Measurements from ENCODE around the gene RLF. TPM values are rescaled to one million over a fixed set of nuclear protein-coding genes. Genes with fewer than 3 reads are reported as not detected.

Gene RLF
- total and polyA plus RNA-seq, 2 of the 8 experiments (the other 6 are each of a cell fraction or from before 2014, with no cell fraction given), result 4.2 to 18.0 TPM

DNA sequence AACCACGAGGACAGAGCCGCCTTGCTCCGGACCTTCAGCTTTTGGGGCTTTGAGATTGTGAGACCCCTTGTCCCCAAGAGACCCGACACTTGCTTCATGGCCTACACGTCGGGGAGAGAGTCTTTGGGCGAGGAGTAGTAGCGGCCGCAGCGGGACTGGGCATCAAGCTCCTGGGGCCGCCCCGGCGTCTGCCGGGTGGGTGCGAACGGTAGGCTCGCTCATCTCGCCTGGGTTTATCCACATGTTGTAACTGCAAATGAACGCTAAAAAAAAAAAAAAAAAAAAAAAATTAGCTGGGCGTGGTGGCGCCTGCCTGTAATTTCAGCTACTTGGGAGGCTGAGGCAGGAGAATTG is 27.9 kb upstream of the RLF start:
- DNase-seq (ENCODE audit: low read depth in 1 of 2, low spot score in 2 of 2), result no peak
- Histone ChIP-seq H4K20me1 (replicated peaks in 1 of 2; ENCODE audit: control insufficient read depth in 1 of 2, insufficient read depth in 2 of 2, low read length in 2 of 2) (peaks cover 0 to 1% of the 10 kb centered on the region in 2 experiments), H3K4me3 (ENCODE audit: extremely low read depth in 1 of 4, insufficient read depth in 2 of 4, low read depth in 3 of 4, low read length in 4 of 4) (no peak overlapping the region), H3K4me1 (replicated peaks in 1 of 4; ENCODE audit: control insufficient read depth in 3 of 4, insufficient read depth in 4 of 4, low read length in 3 of 4) (no peaks in the 10 kb centered on the region; a peak in 1 of 7 replicates), H3K23me2 (ENCODE audit: low read depth, low read length) (no peaks in the 10 kb centered on the region), H2BK20ac (ENCODE audit: low read length) (no peak overlapping the region), H3K36me3 (ENCODE audit: control insufficient read depth in 2 of 4, insufficient read depth in 4 of 4, low read length in 3 of 4) (no peaks in the 10 kb centered on the region), H4K91ac (replicated peaks; ENCODE audit: insufficient read length, low read length) (no peak overlapping the region), H3K4me2 (ENCODE audit: insufficient read depth in 1 of 2, low read depth in 2 of 2, low read length in 2 of 2) (no peak overlapping the region), H4K8ac (ENCODE audit: extremely low read depth, insufficient read depth, low read length) (no peak overlapping the region), H3K18ac (ENCODE audit: extremely low read depth, low read length) (no peak overlapping the region), H2BK120ac (replicated peaks; ENCODE audit: low read depth, low read length) (no peak overlapping the region), H2AK5ac (ENCODE audit: low read depth, low read length) (no peak overlapping the region), H3K27ac (ENCODE audit: low read depth, low read length) (no peak overlapping the region), H3K27me3 (replicated peaks in 1 of 4; ENCODE audit: control insufficient read depth in 3 of 4, extremely low read depth in 1 of 4, insufficient read depth in 3 of 4, low read length in 3 of 4) (no peaks in the 10 kb centered on the region), H2BK15ac (ENCODE audit: low read length) (no peak overlapping the region), H2BK5ac (ENCODE audit: low read depth, low read length) (no peak overlapping the region), H3K9me3 (ENCODE audit: insufficient read depth in 2 of 2, low read depth in 1 of 2, low read length in 1 of 2) (no peaks in the 10 kb centered on the region), H3K9ac (replicated peaks in 1 of 4; ENCODE audit: extremely low read depth in 1 of 4, low read depth in 3 of 4, low read length in 3 of 4) (no peak overlapping the region), H3K4ac (replicated peaks; ENCODE audit: insufficient read length, low read depth, low read length) (no peak overlapping the region), H3K14ac (ENCODE audit: insufficient read length) (no peak overlapping the region), H2AFZ (ENCODE audit: low read length) (no peak overlapping the region), H2BK12ac (ENCODE audit: low read depth, low read length) (no peak overlapping the region), H3K56ac (replicated peaks; ENCODE audit: insufficient read length, low read depth, low read length) (no peak overlapping the region), H3K79me1 (ENCODE audit: low read depth, low read length) (no peaks in the 10 kb centered on the region), H4K5ac (ENCODE audit: insufficient read length, low read depth, low read length) (no peak overlapping the region), H3K79me2 (ENCODE audit: control insufficient read depth in 1 of 2, insufficient read depth in 2 of 2, low read length in 2 of 2) (no peaks in the 10 kb centered on the region), H3K23ac (ENCODE audit: insufficient read length) (no peak overlapping the region)
- no peak for FAIRE-seq
- WGBS, 2 experiments (ENCODE audit: extremely low coverage in 1 of 2, insufficient coverage in 1 of 2, insufficient read length in 1 of 2, insufficient replicate concordance in 2 of 2, low coverage in 1 of 2, low lambda C conversion rate in 2 of 2, missing lambda C conversion rate in 1 of 2), result 88% methylated on average over 9 of the region's 21 CpGs; no CpG with 5 or more reads in 1 of the 2 experiments
- ChIA-PET POLR2A (ENCODE audit: partially characterized antibody) (no interaction called here), CTCF (ENCODE audit: partially characterized antibody) (interaction anchor here (1.1 to 1.2 kb wide), 2 partner anchors 10 to 19 kb away, joined by 5 read pairs; no protein-coding TSS in a partner anchor)
- TF ChIP-seq KDM4A (IDR thresholded peaks at IDR 0.05; ENCODE audit: low read depth, low read length, severe bottlenecking) (no peak), BACH1 (IDR thresholded peaks at IDR 0.05; ENCODE audit: low read length) (no peak), ZNF274 (IDR thresholded peaks at IDR 0.05; ENCODE audit: borderline replicate concordance, extremely low read depth, low read length) (no peak), HDAC2 (IDR thresholded peaks at IDR 0.05; ENCODE audit: borderline replicate concordance in 1 of 2, low read depth in 2 of 2, low read length in 2 of 2) (no peak), BCL11A (IDR thresholded peaks at IDR 0.05; ENCODE audit: low read depth in 2 of 2, low read length in 2 of 2) (no peak), SP4 (IDR thresholded peaks at IDR 0.05; ENCODE audit: low read length) (no peak), CBX5 (IDR thresholded peaks at IDR 0.05; ENCODE audit: low read depth, low read length) (no peak), PHF8 (conservative IDR thresholded peaks at IDR 0.05; ENCODE audit: low read depth, low read length) (no peak), CTBP2 (IDR thresholded peaks at IDR 0.05; ENCODE audit: borderline replicate concordance, insufficient read depth, insufficient read length, low read length) (no peak), NRF1 (IDR thresholded peaks at IDR 0.05; ENCODE audit: low read depth, low read length) (no peak), RBBP5 (IDR thresholded peaks at IDR 0.05; ENCODE audit: borderline replicate concordance, low read depth, low read length) (no peak)
- TF ChIP-seq, protein P1, sequence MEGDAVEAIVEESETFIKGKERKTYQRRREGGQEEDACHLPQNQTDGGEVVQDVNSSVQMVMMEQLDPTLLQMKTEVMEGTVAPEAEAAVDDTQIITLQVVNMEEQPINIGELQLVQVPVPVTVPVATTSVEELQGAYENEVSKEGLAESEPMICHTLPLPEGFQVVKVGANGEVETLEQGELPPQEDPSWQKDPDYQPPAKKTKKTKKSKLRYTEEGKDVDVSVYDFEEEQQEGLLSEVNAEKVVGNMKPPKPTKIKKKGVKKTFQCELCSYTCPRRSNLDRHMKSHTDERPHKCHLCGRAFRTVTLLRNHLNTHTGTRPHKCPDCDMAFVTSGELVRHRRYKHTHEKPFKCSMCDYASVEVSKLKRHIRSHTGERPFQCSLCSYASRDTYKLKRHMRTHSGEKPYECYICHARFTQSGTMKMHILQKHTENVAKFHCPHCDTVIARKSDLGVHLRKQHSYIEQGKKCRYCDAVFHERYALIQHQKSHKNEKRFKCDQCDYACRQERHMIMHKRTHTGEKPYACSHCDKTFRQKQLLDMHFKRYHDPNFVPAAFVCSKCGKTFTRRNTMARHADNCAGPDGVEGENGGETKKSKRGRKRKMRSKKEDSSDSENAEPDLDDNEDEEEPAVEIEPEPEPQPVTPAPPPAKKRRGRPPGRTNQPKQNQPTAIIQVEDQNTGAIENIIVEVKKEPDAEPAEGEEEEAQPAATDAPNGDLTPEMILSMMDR (IDR thresholded peaks at IDR 0.05; ENCODE audit: control extremely low read depth in 1 of 3, insufficient read depth in 1 of 3, low read depth in 1 of 3, low read length in 3 of 3), result no peak
